ENCODE results near the gene MUSTN1. TPM values are rescaled to one million over a fixed set of nuclear protein-coding genes. Genes with fewer than 3 reads are reported as not detected.

MUSTN1 gene
- polyA plus RNA-seq, 3 donors, result 0.27 to 1.8 (median 0.79) TPM

DNA sequence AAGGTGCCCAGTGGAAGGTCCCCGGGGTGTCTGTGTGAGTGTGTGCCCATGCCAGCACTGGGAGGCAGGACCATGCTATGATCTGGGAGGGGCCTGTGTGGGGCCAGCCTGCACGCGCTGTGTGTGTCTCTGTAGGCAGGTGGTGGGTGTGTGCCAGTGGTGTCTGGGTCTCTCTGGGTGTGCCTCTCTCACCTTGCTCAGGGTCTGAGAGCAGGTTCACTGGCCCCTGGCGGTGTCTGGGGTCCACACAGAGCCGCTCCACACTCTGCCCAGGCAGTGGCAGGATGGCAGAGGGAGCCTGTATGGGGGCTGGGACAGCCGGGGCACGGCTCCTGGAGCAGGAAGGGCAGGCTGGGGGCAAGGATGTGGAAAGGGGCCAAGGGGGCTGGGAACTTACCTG lies 17.0 kb downstream of the MUSTN1 start:
- DNase-seq (ENCODE audit: extremely low read depth in 1 of 11, low read depth in 9 of 11, low spot score in 4 of 11), result no peak

DNA sequence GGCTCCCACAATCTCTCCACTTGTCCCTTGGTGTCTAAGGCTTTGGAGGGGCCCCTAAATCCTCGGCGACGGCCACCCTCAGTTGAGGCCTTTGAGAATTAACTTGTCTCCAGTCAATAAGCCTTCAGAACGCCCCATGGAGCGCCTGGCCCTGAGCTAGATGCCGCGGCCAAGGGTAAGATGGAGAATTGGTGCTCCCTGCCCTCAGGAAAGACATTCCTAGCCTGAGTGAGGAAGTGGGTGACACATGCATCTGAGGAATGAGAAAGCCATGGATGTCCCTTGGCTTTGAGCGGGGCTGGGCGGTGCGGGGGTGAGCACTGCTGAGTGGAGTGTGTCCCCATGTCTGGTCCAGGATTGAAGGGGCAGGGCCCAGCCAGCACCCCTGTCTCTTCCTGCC lies 17.6 kb downstream of the MUSTN1 start:
- no peak for DNase-seq (ENCODE audit: extremely low read depth in 1 of 11, low read depth in 9 of 11, low spot score in 4 of 11)

DNA sequence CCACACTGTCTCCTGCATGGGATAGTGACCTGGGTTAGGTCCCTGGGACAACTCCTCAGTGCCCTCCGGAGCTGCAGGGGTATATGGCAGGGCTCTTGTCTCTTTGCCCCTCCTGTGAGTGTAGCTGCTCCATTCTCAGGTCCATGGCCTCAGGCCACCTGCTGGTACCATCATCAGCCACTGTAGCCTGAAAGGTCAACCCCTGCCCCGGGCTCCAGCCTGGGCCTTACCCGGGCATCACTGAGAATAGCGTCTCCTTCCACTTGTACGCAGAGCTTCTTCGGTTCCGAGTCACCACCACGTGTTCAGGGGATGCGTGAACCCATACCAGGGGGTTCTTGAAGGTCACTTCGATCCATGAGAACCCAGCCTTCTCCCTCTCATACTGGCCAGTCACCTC lies 18.2 kb downstream of the MUSTN1 start:
- DNase-seq (ENCODE audit: extremely low read depth in 1 of 11, low read depth in 9 of 11, low spot score in 4 of 11), result no peak

DNA sequence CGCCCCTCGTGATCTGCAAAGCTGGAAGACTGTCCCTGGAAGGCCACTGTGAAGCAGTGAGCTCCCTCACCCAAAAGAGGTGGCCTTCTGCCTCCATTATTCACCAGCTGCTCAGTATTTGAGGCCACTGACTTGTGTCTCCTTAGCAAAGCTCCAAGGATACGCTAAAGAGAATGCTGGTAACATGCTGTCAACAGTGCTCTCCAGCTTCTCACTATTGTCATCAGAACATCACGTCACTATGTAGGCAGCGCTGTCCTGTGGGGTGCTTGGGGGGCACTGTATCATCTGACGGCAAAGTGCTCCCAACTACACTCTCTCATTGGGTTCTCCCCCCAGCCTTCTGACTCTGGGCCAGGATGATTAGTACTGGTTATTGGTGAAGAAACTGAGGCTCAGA lies 18.6 kb downstream of the MUSTN1 start:
- no peak for DNase-seq (ENCODE audit: extremely low read depth in 1 of 11, low read depth in 9 of 11, low spot score in 4 of 11)

DNA sequence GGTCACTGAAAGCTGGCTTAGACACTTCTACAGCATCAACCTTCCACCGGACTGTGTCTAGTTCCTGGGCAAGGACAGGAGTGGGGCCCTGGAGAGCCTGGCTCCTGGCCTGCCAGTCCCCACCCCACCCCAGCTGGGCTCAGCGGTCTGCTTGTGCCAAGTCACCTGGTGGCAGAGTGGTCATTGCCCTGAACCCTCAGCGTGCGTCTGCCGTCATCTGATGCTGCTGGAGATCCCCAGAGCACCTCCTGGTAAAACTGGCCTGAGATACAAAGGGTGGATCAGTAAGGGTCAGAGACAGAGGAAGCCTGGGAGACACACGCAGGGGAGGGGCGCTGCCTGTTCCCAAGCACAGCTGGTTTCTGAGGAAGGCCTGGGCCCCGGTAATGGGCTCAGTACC lies 21.0 kb downstream of the MUSTN1 start:
- DNase-seq (ENCODE audit: extremely low read depth in 1 of 11, low read depth in 9 of 11, low spot score in 4 of 11), result no peak

DNA sequence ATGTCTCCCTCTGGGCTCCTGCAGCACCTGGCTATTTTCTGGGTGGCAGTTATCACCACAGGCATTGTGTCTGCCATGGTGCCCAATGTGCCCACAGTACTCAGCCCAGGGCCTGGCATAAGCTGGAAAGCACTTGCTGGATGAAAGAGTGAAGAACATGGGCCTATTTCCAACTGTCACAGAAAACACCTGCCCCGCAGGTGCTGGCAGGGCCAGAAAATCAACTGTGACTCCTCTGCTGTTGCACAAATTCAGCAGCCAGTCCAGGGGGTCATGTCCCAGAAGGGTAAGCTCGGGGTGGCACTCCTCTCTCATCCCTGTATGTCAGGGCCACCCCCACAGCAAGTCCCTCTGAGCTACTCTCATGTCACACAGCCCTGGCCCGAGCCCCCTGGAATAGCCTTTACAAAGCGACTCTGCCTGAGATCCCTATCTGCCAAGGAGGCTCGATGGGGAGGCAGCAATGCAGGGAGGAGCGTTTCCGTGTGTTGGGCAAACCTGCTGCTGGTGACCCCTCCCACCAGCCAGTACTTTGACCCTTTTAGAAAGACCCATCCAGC lies 23.3 kb downstream of the MUSTN1 start:
- no peak for DNase-seq (ENCODE audit: extremely low read depth in 1 of 11, low read depth in 9 of 11, low spot score in 4 of 11)

DNA sequence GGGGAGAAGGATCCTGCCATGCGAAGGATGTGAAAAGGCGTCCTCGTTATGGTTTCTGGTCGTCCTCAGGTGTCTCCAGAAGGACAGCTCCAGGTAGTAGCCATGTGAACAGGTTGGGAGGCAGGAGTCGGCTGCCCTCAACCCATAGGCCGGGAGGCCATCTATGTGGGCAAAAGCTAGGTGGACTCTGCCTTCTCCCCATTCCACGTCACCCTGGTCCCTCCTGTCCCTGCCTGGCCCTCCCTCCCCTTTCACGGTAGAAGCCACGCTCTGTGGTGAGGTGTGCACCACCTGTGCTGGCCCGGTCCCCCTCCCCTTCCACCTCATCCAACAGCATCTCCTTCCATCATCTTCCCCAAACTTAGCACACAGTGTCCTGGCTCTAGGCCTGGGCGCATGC lies 23.9 kb downstream of the MUSTN1 start:
- DNase-seq (ENCODE audit: extremely low read depth in 1 of 11, low read depth in 9 of 11, low spot score in 4 of 11), result no peak

DNA sequence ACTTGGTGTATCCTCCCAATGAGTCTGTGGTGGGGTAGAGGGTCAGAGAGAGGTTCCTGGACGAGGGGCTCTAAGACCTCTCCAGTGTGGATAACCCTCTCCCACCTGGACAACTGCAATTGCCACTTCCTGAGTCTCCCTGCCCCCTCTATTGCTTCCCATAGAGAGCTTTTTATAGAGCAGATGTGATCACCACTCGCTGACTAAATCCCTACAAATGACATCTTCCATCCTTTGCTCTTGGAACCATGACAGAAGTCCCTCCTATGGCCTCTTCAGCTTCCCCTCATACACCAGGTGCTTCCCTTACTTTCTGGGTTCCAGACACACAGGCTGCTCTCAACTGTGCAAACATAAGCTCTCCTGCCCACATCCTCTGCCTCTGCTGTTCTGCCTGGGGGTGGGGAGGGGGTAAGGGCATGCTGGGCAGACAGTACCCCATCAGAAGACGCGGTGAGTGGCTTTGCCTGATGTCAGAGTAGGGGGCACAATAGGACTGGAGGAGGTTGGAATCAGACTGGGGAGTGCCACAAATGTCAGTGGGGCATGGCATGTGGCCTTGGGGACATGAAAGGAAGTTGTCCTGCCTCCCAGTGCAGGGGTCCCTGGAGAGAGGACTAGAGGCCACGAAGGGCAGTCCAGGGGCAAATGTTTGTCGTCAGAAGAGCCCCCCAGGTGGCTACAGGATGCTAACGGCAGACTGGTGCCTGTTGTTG lies 25.0 kb downstream of the MUSTN1 start:
- no peak for DNase-seq (ENCODE audit: extremely low read depth in 1 of 11, low read depth in 9 of 11, low spot score in 4 of 11)

DNA sequence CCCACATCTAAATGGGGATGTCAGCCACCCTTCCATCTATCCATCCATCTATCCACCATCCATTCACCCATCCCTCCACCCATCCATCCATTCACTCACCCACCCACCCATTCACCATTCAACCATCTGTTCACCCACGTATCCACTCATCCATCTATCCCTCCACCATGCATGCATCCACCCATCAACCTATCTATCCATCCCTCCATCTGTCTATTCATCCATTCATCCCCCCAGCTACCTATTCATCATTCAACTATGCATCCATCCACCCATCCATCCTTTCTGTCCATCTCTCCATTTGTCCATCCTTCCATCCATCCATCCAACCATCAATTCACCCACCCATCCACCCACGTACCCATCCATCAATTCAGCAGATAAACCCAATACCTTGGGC lies 25.7 kb downstream of the MUSTN1 start:
- DNase-seq (ENCODE audit: extremely low read depth in 1 of 11, low read depth in 9 of 11, low spot score in 4 of 11), result no peak

DNA sequence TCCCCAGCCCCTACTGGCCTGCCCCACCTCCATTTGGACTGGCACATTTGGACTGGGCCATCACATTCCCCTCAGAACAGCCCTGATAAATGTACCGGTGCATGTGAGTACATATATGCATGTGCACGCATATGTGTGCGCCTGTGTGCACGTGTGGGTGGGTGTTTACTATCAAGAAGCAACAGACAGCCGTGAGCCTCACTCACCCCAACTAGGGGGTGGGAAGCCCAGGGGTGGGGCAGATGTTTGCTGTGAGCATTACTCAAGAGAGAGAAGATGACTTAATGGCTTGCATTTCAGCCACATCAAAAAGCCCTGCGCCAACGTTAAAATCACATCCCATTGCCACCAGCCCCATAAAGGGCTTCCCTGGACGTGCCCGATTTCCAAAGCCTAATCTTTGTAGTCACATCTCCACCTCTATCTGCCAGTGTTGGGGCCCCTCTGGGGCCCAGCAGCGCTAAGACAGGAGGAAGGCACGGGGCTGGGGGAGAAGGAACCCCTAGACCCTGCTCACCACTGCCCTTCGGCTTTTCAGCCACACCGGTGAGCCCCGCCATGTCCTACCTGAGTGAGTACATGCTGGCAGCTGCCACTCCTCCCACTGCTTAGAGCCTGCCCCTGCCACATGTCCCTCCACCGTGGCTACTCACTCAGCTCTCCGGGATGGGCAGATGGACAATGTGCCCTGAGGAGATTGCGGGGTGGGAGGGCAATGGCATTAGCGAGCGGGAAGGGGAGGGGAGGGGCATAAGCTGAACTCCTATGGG lies 29.4 kb downstream of the MUSTN1 start:
- no peak for DNase-seq (ENCODE audit: extremely low read depth in 1 of 11, low read depth in 9 of 11, low spot score in 4 of 11)

DNA sequence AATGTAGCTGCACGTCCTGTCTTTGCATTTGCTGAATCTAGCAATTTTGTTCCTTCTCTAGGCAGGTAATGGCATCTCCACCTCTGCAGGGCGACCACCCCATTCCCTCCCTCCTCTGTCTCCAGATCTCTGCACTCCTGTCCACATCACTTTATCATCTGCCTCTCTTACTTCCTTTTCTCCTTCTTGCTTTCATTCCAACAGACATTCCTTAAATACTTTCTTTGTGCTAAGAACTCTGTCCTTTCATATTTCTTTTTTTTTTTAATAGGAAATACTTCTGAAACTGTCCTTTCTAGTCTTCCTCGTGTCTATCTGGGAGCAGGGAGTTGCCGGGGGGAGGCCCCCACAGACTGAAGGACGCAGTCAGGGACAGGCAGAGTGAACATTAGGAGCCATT lies 33.0 kb downstream of the MUSTN1 start:
- DNase-seq (ENCODE audit: extremely low read depth in 1 of 11, low read depth in 9 of 11, low spot score in 4 of 11), result no peak

DNA sequence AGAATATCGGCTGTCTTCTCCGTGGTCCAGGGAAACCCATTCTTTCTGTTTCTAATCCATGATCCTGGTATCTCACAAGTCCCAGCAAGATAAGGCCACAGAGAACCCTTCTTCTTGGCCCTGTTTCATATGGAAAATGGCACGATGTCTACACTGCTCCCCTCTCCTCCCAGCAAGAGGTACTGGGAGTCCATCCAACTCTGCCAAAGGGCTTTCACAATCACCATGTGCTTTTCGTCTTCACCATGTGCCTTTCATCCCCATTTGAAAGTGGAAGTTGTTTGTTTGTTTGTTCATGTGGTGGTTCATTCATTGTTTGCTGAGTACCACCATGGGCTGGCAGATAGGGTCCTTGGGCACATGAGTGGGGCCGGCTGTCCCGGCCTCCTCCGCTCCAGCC lies 34.7 kb downstream of the MUSTN1 start:
- no peak for DNase-seq (ENCODE audit: extremely low read depth in 1 of 11, low read depth in 9 of 11, low spot score in 4 of 11)

DNA sequence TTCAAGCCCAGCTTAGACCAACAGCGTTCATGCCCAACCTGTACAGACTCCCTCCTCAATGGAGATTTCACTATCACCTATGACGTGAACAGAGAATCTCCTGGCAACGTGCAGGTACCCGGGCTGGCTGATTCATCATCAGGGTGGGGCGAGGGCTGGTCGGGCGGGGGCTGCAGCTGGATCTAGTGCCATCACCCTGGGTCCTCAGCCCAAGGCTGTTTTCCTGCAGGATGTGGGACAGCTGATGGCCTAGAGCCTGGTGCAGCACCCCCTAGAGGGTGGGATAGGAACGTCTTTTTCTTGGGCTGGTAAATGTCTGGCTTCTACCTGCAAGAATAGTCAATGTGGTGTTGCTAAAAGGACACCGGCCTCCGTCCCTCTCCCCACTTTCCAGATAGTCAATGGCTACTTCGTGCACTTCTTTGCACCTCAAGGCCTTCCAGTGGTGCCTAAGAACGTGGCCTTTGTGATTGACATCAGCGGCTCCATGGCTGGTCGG lies 35.8 kb downstream of the MUSTN1 start:
- no peak for DNase-seq (ENCODE audit: extremely low read depth in 1 of 11, low read depth in 9 of 11, low spot score in 4 of 11)

DNA sequence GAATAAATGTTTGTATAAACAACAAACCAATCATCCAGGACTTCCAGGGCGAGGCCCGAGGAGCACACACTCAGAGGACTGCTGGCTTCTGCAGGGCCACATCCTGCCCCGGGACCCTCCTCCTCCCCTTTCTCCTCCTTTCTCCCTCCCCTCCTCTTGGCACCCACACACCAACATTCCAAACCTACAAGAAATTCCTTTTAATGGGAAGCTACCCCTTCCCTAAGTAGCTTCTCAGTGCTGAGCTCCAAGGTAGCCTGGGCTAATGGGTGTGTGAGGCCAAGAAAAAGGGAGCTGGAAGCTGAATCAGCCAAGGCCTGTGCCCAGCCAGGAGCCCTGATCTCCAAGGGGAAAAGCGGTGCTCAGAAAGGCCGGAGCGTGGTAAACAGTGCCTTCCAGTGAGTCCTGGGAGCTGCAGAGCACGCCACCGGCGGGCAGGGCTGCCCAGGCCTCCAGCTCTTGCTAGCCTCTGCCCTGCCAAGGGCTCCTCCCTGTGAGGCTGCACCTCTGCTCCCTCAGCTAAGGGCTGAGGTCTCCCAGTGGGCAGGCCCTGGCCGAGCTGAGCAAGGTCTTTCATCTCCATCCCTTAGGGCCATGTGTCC lies 36.3 kb downstream of the MUSTN1 start:
- no peak for DNase-seq (ENCODE audit: extremely low read depth in 1 of 11, low read depth in 9 of 11, low spot score in 4 of 11)

DNA sequence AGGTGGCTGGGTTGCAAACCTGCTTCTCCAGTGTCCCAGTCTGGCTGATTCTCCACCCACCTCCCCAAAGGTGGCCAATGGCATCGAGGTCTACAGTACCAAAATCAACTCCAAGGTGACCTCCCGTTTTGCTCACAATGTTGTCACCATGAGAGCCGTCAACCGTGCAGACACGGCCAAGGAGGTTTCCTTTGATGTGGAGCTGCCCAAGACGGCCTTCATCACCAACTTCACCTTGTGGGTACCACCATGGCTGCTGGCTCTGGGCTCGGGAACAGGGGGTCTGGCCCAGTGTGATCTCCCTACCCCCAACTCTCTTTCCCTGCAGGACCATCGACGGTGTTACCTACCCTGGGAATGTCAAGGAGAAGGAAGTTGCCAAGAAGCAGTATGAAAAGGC lies 38.4 kb downstream of the MUSTN1 start:
- no peak for DNase-seq (ENCODE audit: extremely low read depth in 1 of 11, low read depth in 9 of 11, low spot score in 4 of 11)

DNA sequence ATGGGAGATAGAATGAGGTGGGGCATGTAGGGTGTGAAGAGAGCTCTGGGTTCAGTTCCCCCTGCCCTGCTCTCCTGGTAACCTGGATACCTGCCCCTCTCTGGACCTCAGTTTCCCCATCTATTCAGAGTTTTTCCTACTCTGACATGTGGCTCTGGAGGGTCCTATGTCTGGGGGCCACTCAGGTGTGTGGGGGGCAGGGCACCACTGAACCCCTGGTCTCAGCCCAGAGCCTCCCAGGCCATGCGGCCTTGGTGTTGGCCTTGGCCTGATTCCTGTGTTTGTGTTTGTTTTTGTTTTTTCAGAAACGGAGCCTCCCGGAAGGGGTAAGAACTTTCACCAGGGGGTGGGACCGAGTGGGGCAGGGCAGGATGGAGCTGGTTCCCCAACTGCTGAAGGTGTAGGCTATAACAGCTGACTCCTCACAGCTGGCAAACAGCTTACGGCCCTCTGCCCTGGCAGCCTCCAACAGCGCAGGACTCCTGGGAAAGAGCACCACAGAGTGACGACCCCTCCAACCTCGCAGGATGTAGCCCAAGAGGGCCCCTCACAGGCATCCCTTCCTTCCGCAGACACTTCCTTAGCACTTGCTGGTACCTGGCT lies 39.4 kb downstream of the MUSTN1 start:
- DNase-seq (ENCODE audit: extremely low read depth in 1 of 11, low read depth in 9 of 11, low spot score in 4 of 11), result no peak

DNA sequence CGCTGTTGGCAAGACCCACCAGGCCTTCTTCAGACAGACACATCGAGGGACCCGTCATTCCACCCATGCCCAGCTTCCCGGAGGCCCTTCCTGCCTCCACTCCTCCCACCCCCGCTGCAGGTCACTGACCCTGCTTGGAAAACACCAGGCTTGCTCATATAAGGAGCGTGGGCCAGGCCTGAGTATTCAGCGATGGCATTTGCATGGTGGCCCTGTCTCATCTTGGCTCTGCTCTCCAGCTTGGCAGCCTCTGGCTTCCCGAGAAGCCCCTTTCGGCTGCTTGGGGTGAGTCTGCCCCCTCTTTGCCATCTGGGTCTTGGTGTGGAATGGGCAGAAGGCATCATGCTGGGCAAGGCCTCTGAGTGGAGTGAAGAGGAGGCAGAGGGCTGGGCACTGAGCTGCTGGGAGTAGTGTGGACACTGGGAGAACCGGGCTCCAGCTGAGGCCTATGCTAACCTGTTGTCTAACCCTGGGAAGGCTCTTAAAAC lies 40.2 kb downstream of the MUSTN1 start, which contains the start of gene ITIH3:
Gene ITIH3 (plus strand): TSS at position 185 of the 488 bp plus-strand sequence. CDS start 8 bp downstream, at position 193.
- DNase-seq (ENCODE audit: extremely low read depth in 1 of 11, low read depth in 9 of 11, low spot score in 4 of 11), result no peak

DNA sequence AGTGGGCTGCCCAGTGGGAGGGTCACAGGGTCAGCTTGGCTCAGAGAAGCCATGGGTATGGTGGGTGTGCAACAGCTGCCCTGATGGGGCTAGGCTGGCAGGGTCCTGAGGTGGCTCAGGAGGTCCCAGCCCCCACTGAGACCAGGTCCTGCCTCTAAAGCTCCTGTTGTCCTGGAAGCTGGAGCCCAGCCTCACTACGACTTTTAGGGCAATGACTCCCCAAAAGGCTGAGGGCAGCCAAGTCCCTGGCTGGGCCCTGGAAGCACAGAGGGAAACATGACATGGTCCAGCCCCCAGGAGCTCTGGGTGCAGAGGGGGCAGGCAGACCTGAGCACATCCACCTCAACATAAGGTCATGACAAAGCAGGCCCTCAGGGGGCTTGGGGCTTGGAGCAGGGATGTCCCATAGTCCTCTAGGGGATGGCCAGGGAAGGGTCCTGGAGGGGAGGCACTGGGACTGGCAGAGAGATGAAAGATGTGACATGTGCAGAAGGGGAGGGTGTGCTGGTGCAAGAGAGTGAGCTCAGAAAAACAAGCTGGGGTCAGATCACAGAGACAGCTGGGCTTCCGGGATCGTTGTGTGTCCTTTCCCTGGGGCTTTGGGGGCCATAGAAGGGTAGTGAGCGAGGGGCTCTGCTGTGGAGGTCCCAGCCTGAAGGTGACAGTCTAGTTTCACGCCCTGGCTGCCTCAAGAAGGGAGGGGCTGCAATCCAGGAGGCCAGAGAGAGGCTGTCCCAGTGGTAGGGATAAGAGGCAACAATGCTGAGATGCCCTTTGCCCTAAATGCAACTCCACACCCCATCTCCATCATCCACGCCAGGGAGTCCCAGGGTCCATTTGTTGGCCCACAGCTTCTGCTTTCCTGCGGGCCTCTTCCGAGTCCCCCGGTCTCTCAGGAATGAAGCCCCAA lies 40.9 kb downstream of the MUSTN1 start:
- no peak for DNase-seq (ENCODE audit: extremely low read depth in 1 of 11, low read depth in 9 of 11, low spot score in 4 of 11)

Measured in renal cortex interstitium (tissue), 11 donors.